Type B pancreatic cell (in vitro differentiated cells): ENCODE measurements around the gene MYL6B. TPM values are rescaled to one million over a fixed set of nuclear protein-coding genes. Genes with fewer than 3 reads are reported as not detected.
A peak's percentile ranks its signal among the peaks of the same experiment; 100 is the strongest.

ENCODE experiments used
- DNase-seq: peaks from one replicate; pipeline ENCODE4 v3.0.0; 2021; ENCODE audit warnings: mixed read lengths; ENCODE audit not compliant: unreplicated experiment; ENCODE audit errors: extremely low spot score
- H3K27ac Mint-ChIP-seq: 2 replicates; pipeline ENCODE4 v1.8.0; 2021; ENCODE audit warnings: mild to moderate bottlenecking, mixed read lengths
- H3K27me3 Mint-ChIP-seq: 2 replicates; pipeline ENCODE4 v1.8.0; 2021; ENCODE audit warnings: mixed read lengths
- H3K36me3 Mint-ChIP-seq: 2 replicates; pipeline ENCODE4 v1.8.0; 2021; ENCODE audit warnings: mixed read lengths
- H3K4me1 Mint-ChIP-seq: one replicate; pipeline ENCODE4 v1.8.0; 2021; ENCODE audit warnings: mixed read lengths; ENCODE audit not compliant: unreplicated experiment
- H3K4me3 Mint-ChIP-seq: 2 replicates; pipeline ENCODE4 v1.8.0; 2021; ENCODE audit warnings: mild to moderate bottlenecking, mixed read lengths
- H3K9me3 Mint-ChIP-seq: 2 replicates; pipeline ENCODE4 v1.8.0; 2021; ENCODE audit warnings: mixed read lengths
- CTCF ChIP-seq: fragments of 200-600 bp; sonication (generic); conservative IDR thresholded peaks from 2 replicates; pipeline ENCODE4 v1.5.0; 2021; ENCODE audit warnings: antibody characterized with exemption, mild to moderate bottlenecking
- total RNA-seq: library from RNA; stranded (reverse); gene quantifications from 2 replicates; pipeline ENCODE4 v1.2.1, GENCODE V29; 2021; ENCODE audit warnings: low replicate concordance

The MYL6B gene
- total RNA-seq, 1 donor from 2014 or later = 161 TPM

DNA sequence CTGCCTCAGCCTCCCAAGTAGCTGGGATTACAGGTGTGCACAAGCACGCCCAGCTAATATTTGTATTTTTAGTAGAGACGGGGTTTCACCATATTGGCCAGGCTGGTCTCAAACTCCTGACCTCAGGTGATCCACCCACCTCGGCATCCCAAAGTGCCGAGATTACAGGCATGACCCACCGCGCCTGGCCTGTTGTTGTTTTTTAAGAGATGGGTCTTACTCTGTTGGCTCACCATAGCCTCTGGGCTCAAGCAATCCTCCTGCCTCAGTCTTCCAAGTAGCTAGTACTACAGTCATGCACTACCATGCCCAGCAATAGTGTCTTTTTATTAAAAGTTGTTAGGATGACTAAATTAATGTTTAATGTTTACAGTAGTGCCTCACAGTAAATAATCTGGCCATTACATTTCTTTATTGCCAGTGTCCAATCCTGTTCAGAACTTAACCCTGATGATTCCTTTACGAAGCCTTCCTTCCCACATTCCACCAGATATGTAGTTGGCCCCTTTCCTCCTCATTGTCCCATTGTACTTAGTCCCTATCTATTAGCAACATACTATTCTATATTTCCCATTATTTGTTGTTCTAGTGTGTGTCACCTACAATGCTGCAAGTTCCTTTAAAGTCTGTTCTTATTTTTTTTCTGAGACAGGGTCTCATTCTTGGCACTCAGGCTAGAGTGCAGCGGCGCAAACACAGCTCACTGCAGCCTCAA, 45.7 kb downstream of the MYL6B start:
- TF ChIP-seq CTCF = no peak
- H3K4me3 Mint-ChIP-seq = no peak overlapping the region
- H3K4me1 Mint-ChIP-seq = peaks cover 2% of the 10 kb centered on the region
- H3K27ac Mint-ChIP-seq = no peak overlapping the region
- no peaks in the 10 kb centered on the region for H3K27me3 Mint-ChIP-seq
- no peaks in the 10 kb centered on the region for H3K9me3 Mint-ChIP-seq
- DNase-seq = no peak
- H3K36me3 Mint-ChIP-seq = peaks cover 4% of the 10 kb centered on the region

DNA sequence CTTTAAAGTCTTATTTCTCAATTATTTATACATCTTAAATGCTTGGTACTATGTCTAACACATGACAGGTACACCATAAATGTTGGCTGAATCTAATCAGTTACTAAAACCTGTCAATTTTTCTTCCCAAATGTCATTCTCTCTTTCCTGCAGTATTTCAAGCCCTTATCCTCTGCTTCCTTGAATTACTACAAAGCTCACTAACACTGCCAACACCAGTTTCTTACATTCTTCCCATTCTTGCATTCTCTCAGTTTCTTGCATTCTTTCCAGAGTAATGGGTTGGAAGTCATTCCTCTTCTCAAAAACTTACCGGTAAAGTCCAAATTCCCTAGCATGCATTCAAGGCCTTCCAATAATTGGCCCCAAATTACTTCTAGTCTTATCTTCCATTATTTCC, 46.4 kb downstream of the MYL6B start:
- peak overlapping the region; percentile 3 for H3K27ac Mint-ChIP-seq
- no peak overlapping the region for H3K4me3 Mint-ChIP-seq
- DNase-seq = no peak
- no peaks in the 10 kb centered on the region for H3K36me3 Mint-ChIP-seq
- no peaks in the 10 kb centered on the region for H3K9me3 Mint-ChIP-seq
- no peaks in the 10 kb centered on the region for H3K4me1 Mint-ChIP-seq
- TF ChIP-seq CTCF = no peak
- H3K27me3 Mint-ChIP-seq = no peaks in the 10 kb centered on the region

GRCh38 chr12:56202366-56202765, 50.0 kb downstream of the MYL6B start:
- DNase-seq = no peak
- no peaks in the 10 kb centered on the region for H3K9me3 Mint-ChIP-seq
- H3K27ac Mint-ChIP-seq = no peak overlapping the region
- TF ChIP-seq CTCF = no peak
- H3K27me3 Mint-ChIP-seq = no peaks in the 10 kb centered on the region
- no peak overlapping the region for H3K4me3 Mint-ChIP-seq
- H3K36me3 Mint-ChIP-seq = peaks cover 9% of the 10 kb centered on the region
- H3K4me1 Mint-ChIP-seq = no peaks in the 10 kb centered on the region

GRCh38 chr12:56202838-56203237, 50.5 kb downstream of the MYL6B start:
- Mint-ChIP-seq H3K4me3 (no peak overlapping the region), H3K36me3 (peaks cover 12% of the 10 kb centered on the region), H3K4me1 (no peaks in the 10 kb centered on the region), H3K27ac (no peak overlapping the region), H3K9me3 (no peaks in the 10 kb centered on the region), H3K27me3 (no peaks in the 10 kb centered on the region)
- no peak for DNase-seq
- no peak for TF ChIP-seq CTCF

GRCh38 chr12:56204275-56204674, 51.9 kb downstream of the MYL6B start:
- DNase-seq = no peak
- H3K9me3 Mint-ChIP-seq = no peaks in the 10 kb centered on the region
- TF ChIP-seq CTCF = no peak
- H3K4me1 Mint-ChIP-seq = no peaks in the 10 kb centered on the region
- no peak overlapping the region for H3K27ac Mint-ChIP-seq
- H3K27me3 Mint-ChIP-seq = no peaks in the 10 kb centered on the region
- H3K36me3 Mint-ChIP-seq = peaks cover 12% of the 10 kb centered on the region
- no peak overlapping the region for H3K4me3 Mint-ChIP-seq
